SK-N-SH (cell line): ENCODE results near the gene TMEM107. TPM values are rescaled to one million over a fixed set of nuclear protein-coding genes. Genes with fewer than 3 reads are reported as not detected.

Experiments
- CTCF ChIA-PET: fragments of 300-600, 350-600 bp; formaldehyde crosslinking; extraction: SDS; loops from one replicate; lab custom pipeline; 2021; lab: Yijun Ruan, JAX
- POLR2A ChIA-PET: fragments of 350-600 bp; sonication (Branson Sonifier 250); formaldehyde crosslinking; extraction: SDS; loops from one replicate; lab custom pipeline; 2020; ENCODE audit warnings: antibody characterized with exemption, inconsistent platforms; lab: Yijun Ruan, JAX
- DNase-seq: peaks from one replicate; pipeline ENCODE4 v3.0.0; 2012
- H2AFZ ChIP-seq: fragments of 200-600 bp; sonication (generic); 2 replicates; pipeline ENCODE4 v1.8.1; 2016; ENCODE audit warnings: antibody characterized with exemption, mild to moderate bottlenecking, low read depth
- H3F3A ChIP-seq: fragments of 200-600 bp; sonication (generic); replicated peaks from 2 replicates; pipeline ENCODE3; 2016; ENCODE audit warnings: antibody characterized with exemption, mild to moderate bottlenecking; ENCODE audit not compliant: insufficient read depth
- H3K27ac ChIP-seq, 2 experiments: fragments of 200-500 bp in 1 of 2; fragments of 200-600 bp in 1 of 2; sonication (Bioruptor generic) in 1 of 2; sonication (generic), shearing (Covaris generic) in 1 of 2; 2 replicates each; pipeline versions ENCODE4 v1.5.1 to v1.6.1; 2014 to 2016; ENCODE audit warnings: low read depth in 2 of 2, inconsistent platforms in 1 of 2, low read length in 1 of 2, mild to moderate bottlenecking in 1 of 2, mixed read lengths in 1 of 2
- H3K27me3 ChIP-seq: fragments of 200-600 bp; sonication (generic), shearing (Covaris generic); 2 replicates; pipeline ENCODE4 v1.6.1; 2016; ENCODE audit warnings: mixed run types; ENCODE audit not compliant: insufficient read depth
- H3K36me3 ChIP-seq, 2 experiments: fragments of 200-500 bp in 1 of 2; fragments of 200-600 bp in 1 of 2; sonication (Bioruptor generic) in 1 of 2; sonication (generic) in 1 of 2; replicated peaks in 1 of 2; 2 replicates each; pipeline versions ENCODE3 to v1.5.1; 2014 to 2016; ENCODE audit warnings: low read length in 1 of 2, mild to moderate bottlenecking in 1 of 2; ENCODE audit not compliant: insufficient read depth in 2 of 2, control insufficient read depth in 1 of 2
- H3K4me1 ChIP-seq, 2 experiments: fragments of 200-500 bp in 1 of 2; fragments of 200-600 bp in 1 of 2; sonication (Bioruptor generic) in 1 of 2; sonication (generic), shearing (Covaris generic) in 1 of 2; 2 replicates each; pipeline versions ENCODE4 v1.5.1 to v1.6.1; 2014 to 2016; ENCODE audit warnings: low read depth in 1 of 2, low read length in 1 of 2, mixed run types in 1 of 2; ENCODE audit not compliant: insufficient read depth in 2 of 2, control insufficient read depth in 1 of 2
- H3K4me2 ChIP-seq: fragments of 200-600 bp; sonication (generic), shearing (Covaris generic); 2 replicates; pipeline ENCODE4 v1.6.1; 2017; ENCODE audit warnings: mixed run types
- H3K4me3 ChIP-seq, 2 experiments: fragments of 200-500 bp in 1 of 2; fragments of 200-600 bp in 1 of 2; sonication (Bioruptor generic) in 1 of 2; sonication (generic), shearing (Covaris generic) in 1 of 2; 2 replicates each; pipeline versions ENCODE4 v1.5.1 to v1.8.1; 2014 to 2016; ENCODE audit warnings: low read depth in 2 of 2, inconsistent platforms in 1 of 2, low read length in 1 of 2, mild to moderate bottlenecking in 1 of 2, mixed read lengths in 1 of 2, moderate library complexity in 1 of 2
- H3K79me2 ChIP-seq: fragments of 200-600 bp; sonication (generic); 2 replicates; pipeline ENCODE4 v1.8.1; 2017; ENCODE audit warnings: mild to moderate bottlenecking; ENCODE audit not compliant: insufficient read depth
- H3K9ac ChIP-seq: fragments of 200-600 bp; sonication (generic); 2 replicates; pipeline ENCODE4 v1.6.1; 2017; ENCODE audit warnings: mixed run types
- H3K9me2 ChIP-seq: fragments of 200-600 bp; sonication (generic); 2 replicates; pipeline ENCODE4 v1.6.1; 2017; ENCODE audit warnings: mixed run types
- H3K9me3 ChIP-seq: fragments of 200-600 bp; sonication (generic); 2 replicates; pipeline ENCODE4 v1.6.1; 2017; ENCODE audit warnings: mixed run types, mild to moderate bottlenecking, moderate library complexity
- H4K20me1 ChIP-seq: fragments of 200-600 bp; sonication (generic); 2 replicates; pipeline ENCODE4 v1.6.1; 2017; ENCODE audit warnings: mild to moderate bottlenecking, mixed run types; ENCODE audit not compliant: insufficient read depth
- CHD2 ChIP-seq: fragments of 150-350 bp; IDR thresholded peaks from 2 replicates; pipeline ENCODE4 v1.6.1; 2018; ENCODE audit warnings: low read length; ENCODE audit not compliant: partially characterized antibody
- ELF1 ChIP-seq: IDR thresholded peaks from 2 replicates; pipeline ENCODE4 v1.4.0; 2012
- FOSL2 ChIP-seq: IDR thresholded peaks from 2 replicates; pipeline ENCODE4 v1.4.0; 2012; ENCODE audit warnings: low read depth, mild to moderate bottlenecking, moderate library complexity, borderline replicate concordance
- GATA2 ChIP-seq: sonication (generic); formaldehyde crosslinking; IDR thresholded peaks from 2 replicates; pipeline ENCODE4 v1.5.0; 2020; ENCODE audit warnings: mild to moderate bottlenecking, missing genetic modification reagents
- MAX ChIP-seq: IDR thresholded peaks from 2 replicates; pipeline ENCODE4 v1.4.0; 2012; ENCODE audit warnings: low read depth
- MXI1 ChIP-seq: IDR thresholded peaks from 2 replicates; pipeline ENCODE4 v1.6.1; 2012; ENCODE audit warnings: mild to moderate bottlenecking, low read depth, low read length, improper control_type of control experiment
- NFIC ChIP-seq: IDR thresholded peaks from 2 replicates; pipeline ENCODE4 v1.4.0; 2012; ENCODE audit warnings: borderline replicate concordance
- NRF1 ChIP-seq: IDR thresholded peaks from 2 replicates; pipeline ENCODE4 v1.6.1; 2012; ENCODE audit warnings: low read depth, mild to moderate bottlenecking, low read length
- POLR2AphosphoS5 ChIP-seq: IDR thresholded peaks from 2 replicates; pipeline ENCODE4 v1.6.1; 2012; ENCODE audit warnings: low read depth, low read length
- RAD21 ChIP-seq: IDR thresholded peaks from 2 replicates; pipeline ENCODE4 v1.6.1; 2012; ENCODE audit warnings: mild to moderate bottlenecking, low read length
- RCOR1 ChIP-seq: fragments of 150-350 bp; IDR thresholded peaks from 2 replicates; pipeline ENCODE4 v1.6.1; 2017; ENCODE audit warnings: antibody characterized with exemption, low read length
- REST ChIP-seq: IDR thresholded peaks from 2 replicates; pipeline ENCODE4 v1.6.1; 2012; ENCODE audit warnings: mild to moderate bottlenecking, low read depth, low read length, moderate library complexity
- RFX5 ChIP-seq: IDR thresholded peaks from 2 replicates; pipeline ENCODE4 v1.6.1; 2012; ENCODE audit warnings: mild to moderate bottlenecking, improper control_type of control experiment, low read length
- RXRA ChIP-seq: IDR thresholded peaks from 2 replicates; pipeline ENCODE4 v1.4.0; 2012; ENCODE audit warnings: low read depth, mild to moderate bottlenecking, borderline replicate concordance
- TAF1 ChIP-seq: IDR thresholded peaks from 2 replicates; pipeline ENCODE4 v1.6.1; 2012; ENCODE audit warnings: low read depth, mild to moderate bottlenecking, low read length, moderate library complexity, borderline replicate concordance
- TEAD4 ChIP-seq: IDR thresholded peaks from 2 replicates; pipeline ENCODE4 v1.4.0; 2012; ENCODE audit warnings: mild to moderate bottlenecking, borderline replicate concordance; ENCODE audit not compliant: insufficient read depth
- USF1 ChIP-seq: IDR thresholded peaks from 2 replicates; pipeline ENCODE4 v1.4.0; 2012; ENCODE audit warnings: low read depth, borderline replicate concordance
- WGBS: methylation state at CpG from one replicate; pipeline ENCODE4 v1.1.6; 2017; ENCODE audit warnings: low lambda C conversion rate; 5-methylcytosine and 5-hydroxymethylcytosine counted together
- polyA plus RNA-seq, 3 experiments: library from polyadenylated mRNA; depleted of rRNA; stranded (reverse); fragments of >200 nt; gene quantifications; 2 replicates each; pipeline ENCODE4 v1.2.3, GENCODE V29; 2012
- TF ChIP-seq, protein P1 (sequence below): fragments of 150-350 bp; IDR thresholded peaks from 2 replicates; pipeline ENCODE4 v1.6.1; 2017; ENCODE audit warnings: antibody characterized with exemption, low read length, low read depth, borderline replicate concordance

The TMEM107 gene
- polyA plus RNA-seq, 1 of the 3 experiments (the other 2 are of a cell fraction), result 18.6 TPM

DNA sequence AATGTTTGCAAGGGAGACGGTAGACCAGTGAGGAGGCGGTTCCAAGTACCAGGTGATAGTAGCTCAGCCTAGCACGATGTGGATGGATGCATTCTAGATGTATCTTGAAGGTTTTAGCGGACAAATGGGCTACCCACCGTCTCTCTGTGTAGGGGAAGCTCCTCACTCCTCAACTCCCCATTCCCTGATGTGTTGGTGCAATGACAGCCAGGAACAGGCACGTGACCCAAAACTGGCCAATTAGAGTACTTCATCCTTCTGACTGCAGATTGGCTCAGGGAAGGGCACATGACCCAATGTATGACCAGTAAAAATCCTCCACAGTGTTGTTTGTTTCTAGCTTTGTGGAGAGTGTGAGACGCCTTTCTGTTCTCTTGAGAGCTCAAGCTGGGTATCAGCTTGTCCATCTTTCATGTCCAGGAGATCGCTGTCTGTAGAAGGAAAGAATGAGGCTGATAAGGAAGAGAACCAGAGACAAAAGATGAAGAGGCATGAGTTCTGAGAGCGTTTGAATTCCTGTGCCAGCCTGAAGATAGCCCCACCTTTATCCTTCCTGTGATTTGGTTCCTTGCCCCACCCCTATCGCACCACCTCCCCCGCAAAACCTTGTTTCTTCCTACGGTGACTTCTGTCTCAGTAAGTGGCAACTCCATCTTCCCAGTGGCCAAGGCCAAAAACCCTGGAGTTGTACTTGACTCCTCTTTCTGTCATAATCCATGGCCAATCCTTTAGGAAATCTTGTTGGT, 16.1 kb upstream of the TMEM107 start:
- CTCF ChIA-PET, result interaction anchor here (0.7 to 2.5 kb wide), 5 partner anchors 13 to 191 kb away, joined by 3 to 8 read pairs (median 3); no protein-coding TSS in a partner anchor
- POLR2A ChIA-PET, result interaction anchor here (0.6 to 3.1 kb wide), 11 partner anchors 12 to 788 kb away, joined by 3 to 22 read pairs (median 4); partner anchors contain the start of genes AURKB, CTC1, HES7 and SLC25A35
- H3K9me2 ChIP-seq, result no peaks in the 10 kb centered on the region
- peaks cover 18% of the 10 kb centered on the region; the same call in 1 of the 2 replicates for H3K79me2 ChIP-seq
- H3K36me3 ChIP-seq, result no peaks in the 10 kb centered on the region
- peak overlapping the region; percentile 54 for H3K9ac ChIP-seq
- H3F3A ChIP-seq, result peaks cover 26% of the 10 kb centered on the region
- 6% methylated on average over 12 of the region's 12 CpGs for WGBS
- H3K4me3 ChIP-seq, result peak overlapping the region; percentile 44 to 45
- peaks cover 13 to 31% of the 10 kb centered on the region in 2 experiments; a peak in 3 of 4 replicates for H3K4me1 ChIP-seq
- peaks cover 7% of the 10 kb centered on the region for H4K20me1 ChIP-seq
- H3K4me2 ChIP-seq, result peak overlapping the region; percentile 62
- peak overlapping the region; percentile 64 to 90 for H3K27ac ChIP-seq
- peak; percentile 82 for DNase-seq
- peak overlapping the region; percentile 74; the same call in 1 of the 2 replicates for H2AFZ ChIP-seq
- TF ChIP-seq, protein P1, sequence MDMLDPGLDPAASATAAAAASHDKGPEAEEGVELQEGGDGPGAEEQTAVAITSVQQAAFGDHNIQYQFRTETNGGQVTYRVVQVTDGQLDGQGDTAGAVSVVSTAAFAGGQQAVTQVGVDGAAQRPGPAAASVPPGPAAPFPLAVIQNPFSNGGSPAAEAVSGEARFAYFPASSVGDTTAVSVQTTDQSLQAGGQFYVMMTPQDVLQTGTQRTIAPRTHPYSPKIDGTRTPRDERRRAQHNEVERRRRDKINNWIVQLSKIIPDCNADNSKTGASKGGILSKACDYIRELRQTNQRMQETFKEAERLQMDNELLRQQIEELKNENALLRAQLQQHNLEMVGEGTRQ, result peak; percentile 97
- peak; percentile 98 for TF ChIP-seq POLR2AphosphoS5
- no peak for TF ChIP-seq FOSL2
- TF ChIP-seq NRF1, result no peak
- peak; percentile 99 for TF ChIP-seq USF1
- TF ChIP-seq CHD2, result peak; percentile 22
- TF ChIP-seq RCOR1, result peak; percentile 57; the same call in 1 of the 2 replicates
- TF ChIP-seq TAF1, result peak; percentile 78
- no peak for TF ChIP-seq ELF1
- TF ChIP-seq RFX5, result peak; percentile 81
- no peak for TF ChIP-seq NFIC
- peak; percentile 90; the same call in 1 of the 2 replicates for TF ChIP-seq MXI1
- TF ChIP-seq MAX, result peak; percentile 51; the same call in 1 of the 2 replicates
- no peaks in the 10 kb centered on the region for H3K27me3 ChIP-seq
- H3K9me3 ChIP-seq, result no peaks in the 10 kb centered on the region

DNA sequence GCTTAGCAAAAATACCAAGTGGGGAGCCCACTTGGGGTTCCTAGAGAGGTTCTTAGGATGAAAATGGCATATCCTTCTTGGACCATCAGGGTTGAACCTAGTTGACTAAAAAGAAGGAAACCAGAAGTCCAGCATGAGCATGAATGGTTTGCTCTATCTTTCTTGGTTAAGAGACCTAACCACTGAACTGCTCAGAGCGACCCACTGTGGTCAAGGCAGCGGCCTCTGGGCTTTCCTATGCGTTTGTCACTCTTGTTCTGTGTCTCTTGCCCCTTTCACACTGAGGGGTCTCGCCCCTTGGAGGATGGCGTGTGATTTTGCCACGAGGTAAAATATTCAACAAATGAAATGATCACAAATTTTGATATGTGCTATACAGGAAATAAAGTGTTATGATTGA, 14.3 kb upstream of the TMEM107 start:
- peaks cover 42% of the 10 kb centered on the region for H3F3A ChIP-seq
- H3K36me3 ChIP-seq, result no peaks in the 10 kb centered on the region
- no peak overlapping the region for H3K9ac ChIP-seq
- peak overlapping the region; percentile 35 to 72 for H3K27ac ChIP-seq
- no peaks in the 10 kb centered on the region for H3K27me3 ChIP-seq
- H4K20me1 ChIP-seq, result peaks cover 13% of the 10 kb centered on the region
- ChIA-PET CTCF (interaction anchor here (0.8 to 5.5 kb wide), 4 partner anchors 33 to 130 kb away, joined by 3 to 55 read pairs (median 4); no protein-coding TSS in a partner anchor), POLR2A (interaction anchor here (0.6 to 3.1 kb wide), 7 partner anchors 10 to 34 kb away, joined by 3 to 22 read pairs (median 5); partner anchors contain the start of gene AURKB)
- H3K4me3 ChIP-seq, result peak overlapping the region; percentile 12 to 79; a peak in 3 of 4 replicates
- 43% methylated on average over 6 of the region's 6 CpGs for WGBS
- H3K79me2 ChIP-seq, result peaks cover 18% of the 10 kb centered on the region; the same call in 1 of the 2 replicates
- peaks cover 9 to 33% of the 10 kb centered on the region in 2 experiments; a peak in 3 of 4 replicates for H3K4me1 ChIP-seq
- H3K4me2 ChIP-seq, result peak overlapping the region; percentile 93; the same call in 1 of the 2 replicates
- H3K9me3 ChIP-seq, result no peaks in the 10 kb centered on the region
- DNase-seq, result no peak
- peak overlapping the region; percentile 74 for H2AFZ ChIP-seq
- H3K9me2 ChIP-seq, result no peaks in the 10 kb centered on the region
- TF ChIP-seq RXRA (no peak), RAD21 (no peak), REST (no peak), CHD2 (no peak), ELF1 (no peak), GATA2 (CRISPR knock-in tag) (no peak), NRF1 (no peak), TEAD4 (no peak)
- TF ChIP-seq, protein P1, result no peak
